ENCODE measurements around the gene CA10.
A peak's percentile ranks its signal among the peaks of the same experiment; 100 is the strongest.

Gene CA10

GRCh38 chr17:51647826-51648225, 510.7 kb downstream of the CA10 start:
- DNase-seq = no peak
- intact Hi-C loops (cut with DNase I) = no loop called here

GRCh38 chr17:51647067-51647466, 511.4 kb downstream of the CA10 start:
- intact Hi-C loops (cut with DNase I) = no loop called here
- DNase-seq = no peak

GRCh38 chr17:51646539-51646938, 512.0 kb downstream of the CA10 start:
- DNase-seq = no peak
- intact Hi-C loops (cut with DNase I) = no loop called here

- no peak for DNase-seq
- intact Hi-C loops (cut with DNase I) = no loop called here
Observed at GRCh38 chr17:51645056-51645455, 513.5 kb downstream of the CA10 start.

GRCh38 chr17:51643702-51644490, 514.6 kb downstream of the CA10 start:
- DNase-seq = no peak
- intact Hi-C loops (cut with DNase I) = no loop called here

GRCh38 chr17:51642029-51642428, 516.5 kb downstream of the CA10 start:
- intact Hi-C loops (cut with DNase I) = no loop called here
- no peak for DNase-seq

- intact Hi-C loops (cut with DNase I) = no loop called here
- peak in 6 of 42 donors; percentile 7 to 18 (median 14) for DNase-seq
Observed at GRCh38 chr17:51640108-51640622, 518.3 kb downstream of the CA10 start.

- no peak for DNase-seq
- intact Hi-C loops (cut with DNase I) = no loop called here
Observed at GRCh38 chr17:51638971-51639370, 519.5 kb downstream of the CA10 start.

- intact Hi-C loops (cut with DNase I) = no loop called here
- DNase-seq = no peak
Observed at GRCh38 chr17:51636291-51636690, 522.2 kb downstream of the CA10 start.

- intact Hi-C loops (cut with DNase I) = no loop called here
- no peak for DNase-seq
Observed at GRCh38 chr17:51630101-51630671, 528.3 kb downstream of the CA10 start.

- intact Hi-C loops (cut with DNase I) = no loop called here
- DNase-seq = no peak
Observed at GRCh38 chr17:51629232-51629631, 529.3 kb downstream of the CA10 start.

GRCh38 chr17:51627779-51628178, 530.7 kb downstream of the CA10 start:
- intact Hi-C loops (cut with DNase I) = no loop called here
- DNase-seq = no peak

GRCh38 chr17:51618476-51618875, 540.0 kb downstream of the CA10 start:
- no peak for DNase-seq
- intact Hi-C loops (cut with DNase I) = no loop called here

GRCh38 chr17:51617986-51618385, 540.5 kb downstream of the CA10 start:
- intact Hi-C loops (cut with DNase I) = no loop called here
- peak in 13 of 42 donors; percentile 4 to 44 (median 13) for DNase-seq

GRCh38 chr17:51613255-51613654, 545.3 kb downstream of the CA10 start:
- intact Hi-C loops (cut with DNase I) = no loop called here
- no peak for DNase-seq

- no peak for DNase-seq
- intact Hi-C loops (cut with DNase I) = no loop called here
Observed at GRCh38 chr17:51612692-51613091, 545.8 kb downstream of the CA10 start.

- intact Hi-C loops (cut with DNase I) = no loop called here
Observed at GRCh38 chr17:51611585-51611984, 546.9 kb downstream of the CA10 start.

GRCh38 chr17:51610834-51611233, 547.7 kb downstream of the CA10 start:
- intact Hi-C loops (cut with DNase I) = no loop called here
- DNase-seq = no peak

More at GRCh38 chr17:51611585-51611984, 546.9 kb downstream of the CA10 start:
- DNase-seq = peak in 8 of 42 donors; percentile 2 to 26 (median 6)

GRCh38 chr17:51610155-51610554, 548.4 kb downstream of the CA10 start:
- intact Hi-C loops (cut with DNase I) = no loop called here

GRCh38 chr17:51608251-51608933, 550.1 kb downstream of the CA10 start:
- DNase-seq = no peak
- intact Hi-C loops (cut with DNase I) = no loop called here

More at GRCh38 chr17:51610155-51610554, 548.4 kb downstream of the CA10 start:
- DNase-seq = no peak
